Neural progenitor cell (in vitro differentiated cells): Measurements from ENCODE around the gene TAX1BP3. TPM values are rescaled to one million over a fixed set of nuclear protein-coding genes. Genes with fewer than 3 reads are reported as not detected.
A peak's percentile ranks its signal among the peaks of the same experiment; 100 is the strongest.

Experiments used
- DNase-seq: peaks from one replicate; pipeline ENCODE4 v3.0.0-alpha.2; 2016; ENCODE audit warnings: low spot score
- H2AFZ ChIP-seq: fragments of 200-600 bp; sonication (generic); replicated peaks from 2 replicates; pipeline ENCODE4 v1.6.1; 2016; ENCODE audit warnings: antibody characterized with exemption
- H3F3A ChIP-seq: fragments of 200-600 bp; sonication (generic); 2 replicates; pipeline ENCODE4 v1.6.1; 2016; ENCODE audit warnings: antibody characterized with exemption, low read depth
- H3K27ac ChIP-seq: fragments of 200-600 bp; sonication (generic); 2 replicates; pipeline ENCODE4 v1.5.1; 2016; ENCODE audit warnings: mild to moderate bottlenecking
- H3K27me3 ChIP-seq: fragments of 200-600 bp; sonication (generic); 2 replicates; pipeline ENCODE4 v1.6.1; 2016; ENCODE audit warnings: mild to moderate bottlenecking, moderate library complexity
- H3K36me3 ChIP-seq: fragments of 200-600 bp; sonication (generic); 2 replicates; pipeline ENCODE4 v1.5.1; 2016
- H3K4me1 ChIP-seq: fragments of 200-600 bp; sonication (generic); 2 replicates; pipeline ENCODE4 v1.6.1; 2016; ENCODE audit warnings: mixed run types
- H3K4me2 ChIP-seq: fragments of 200-600 bp; sonication (generic); 2 replicates; pipeline ENCODE4 v1.6.1; 2016
- H3K4me3 ChIP-seq: fragments of 200-600 bp; sonication (generic); 2 replicates; pipeline ENCODE4 v1.5.1; 2016
- H3K79me2 ChIP-seq: fragments of 200-600 bp; sonication (generic); 2 replicates; pipeline ENCODE4 v1.6.1; 2016; ENCODE audit warnings: low read depth
- H3K9ac ChIP-seq: fragments of 200-600 bp; sonication (generic); 2 replicates; pipeline ENCODE4 v1.6.1; 2016
- H3K9me3 ChIP-seq: fragments of 200-600 bp; sonication (generic); 2 replicates; pipeline ENCODE4 v1.5.1; 2016; ENCODE audit warnings: low read depth
- H4K20me1 ChIP-seq: fragments of 200-600 bp; sonication (generic); 2 replicates; pipeline ENCODE4 v1.6.1; 2016; ENCODE audit warnings: low read depth
- H3K27ac Mint-ChIP-seq: 3 replicates; pipeline ENCODE4 v1.8.0; 2021; ENCODE audit warnings: mixed read lengths
- H3K27me3 Mint-ChIP-seq: 2 replicates; pipeline ENCODE4 v1.8.0; 2022; ENCODE audit warnings: low read depth, mild to moderate bottlenecking, inconsistent platforms, moderate library complexity, mixed read lengths; ENCODE audit not compliant: insufficient read depth
- H3K36me3 Mint-ChIP-seq: 3 replicates; pipeline ENCODE4 v1.8.0; 2021; ENCODE audit warnings: mixed read lengths
- H3K4me1 Mint-ChIP-seq: 3 replicates; pipeline ENCODE4 v1.8.0; 2021; ENCODE audit warnings: mixed read lengths
- H3K4me3 Mint-ChIP-seq: 3 replicates; pipeline ENCODE4 v1.8.0; 2021; ENCODE audit warnings: mild to moderate bottlenecking, moderate library complexity, mixed read lengths
- H3K9me3 Mint-ChIP-seq: 3 replicates; pipeline ENCODE4 v1.8.0; 2020; ENCODE audit warnings: mixed read lengths
- CTCF ChIP-seq: fragments of 200-600 bp; sonication (generic); IDR thresholded peaks from 2 replicates; pipeline ENCODE4 v1.5.1; 2017; ENCODE audit warnings: antibody characterized with exemption, mild to moderate bottlenecking
- EZH2 ChIP-seq: fragments of 200-600 bp; sonication (generic); IDR thresholded peaks from 2 replicates; pipeline ENCODE4 v1.6.1; 2017; ENCODE audit warnings: antibody characterized with exemption, mild to moderate bottlenecking, moderate library complexity
- EZH2phosphoT487 ChIP-seq: fragments of 200-600 bp; sonication (generic); IDR thresholded peaks from 2 replicates; pipeline ENCODE4 v1.6.1; 2017; ENCODE audit warnings: antibody characterized with exemption
- total RNA-seq: library from RNA; depleted of rRNA; stranded (reverse); fragments of >200 nt; gene quantifications from 2 replicates; pipeline ENCODE4 v1.2.3, GENCODE V29; 2015; ENCODE audit warnings: low replicate concordance

TAX1BP3 gene
- total RNA-seq, 1 donor from 2014 or later, result 27.3 TPM

- no peaks in the 10 kb centered on the region for H4K20me1 ChIP-seq
- peaks cover 6% of the 10 kb centered on the region for H3K4me1 ChIP-seq
- no peaks in the 10 kb centered on the region for H3K27me3 ChIP-seq
- no peaks in the 10 kb centered on the region for H3K9me3 Mint-ChIP-seq
- H3K4me3 ChIP-seq, result no peak overlapping the region
- peaks cover 3% of the 10 kb centered on the region for H3F3A ChIP-seq
- no peak overlapping the region for H2AFZ ChIP-seq
- no peaks in the 10 kb centered on the region for H3K36me3 ChIP-seq
- no peak for TF ChIP-seq EZH2
- no peak for TF ChIP-seq EZH2phosphoT487
- no peak for TF ChIP-seq CTCF
- H3K79me2 ChIP-seq, result no peaks in the 10 kb centered on the region
- H3K36me3 Mint-ChIP-seq, result no peaks in the 10 kb centered on the region
- H3K27ac ChIP-seq, result no peak overlapping the region
- H3K27ac Mint-ChIP-seq, result no peak overlapping the region
- no peak overlapping the region for H3K4me3 Mint-ChIP-seq
- H3K9ac ChIP-seq, result no peak overlapping the region
- DNase-seq, result no peak
- no peaks in the 10 kb centered on the region for H3K9me3 ChIP-seq
- H3K4me2 ChIP-seq, result no peak overlapping the region
- peaks cover 10% of the 10 kb centered on the region for H3K27me3 Mint-ChIP-seq
- H3K4me1 Mint-ChIP-seq, result peaks cover 11% of the 10 kb centered on the region
Observed at GRCh38 chr17:3679531-3680126, 11.3 kb upstream of the TAX1BP3 start.

GRCh38 chr17:3678821-3679530 lies 10.6 kb upstream of the TAX1BP3 start:
- peaks cover 3% of the 10 kb centered on the region for H3F3A ChIP-seq
- H3K9me3 ChIP-seq, result no peaks in the 10 kb centered on the region
- H3K36me3 ChIP-seq, result no peaks in the 10 kb centered on the region
- Mint-ChIP-seq H3K4me3 (no peak overlapping the region), H3K27ac (no peak overlapping the region), H3K9me3 (no peaks in the 10 kb centered on the region), H3K36me3 (no peaks in the 10 kb centered on the region), H3K27me3 (peaks cover 10% of the 10 kb centered on the region), H3K4me1 (peaks cover 16% of the 10 kb centered on the region)
- peaks cover 9% of the 10 kb centered on the region for H3K4me1 ChIP-seq
- H3K9ac ChIP-seq, result no peak overlapping the region
- H3K79me2 ChIP-seq, result no peaks in the 10 kb centered on the region
- no peak for TF ChIP-seq CTCF
- no peak for TF ChIP-seq EZH2phosphoT487
- no peak for TF ChIP-seq EZH2
- no peak overlapping the region for H3K27ac ChIP-seq
- H3K27me3 ChIP-seq, result no peaks in the 10 kb centered on the region
- H3K4me2 ChIP-seq, result no peak overlapping the region
- H4K20me1 ChIP-seq, result no peaks in the 10 kb centered on the region
- no peak overlapping the region for H2AFZ ChIP-seq
- H3K4me3 ChIP-seq, result no peak overlapping the region
- no peak for DNase-seq

- Histone ChIP-seq H2AFZ (peak overlapping the region; percentile 79), H3K4me2 (no peak overlapping the region), H3K79me2 (no peaks in the 10 kb centered on the region), H3K4me3 (no peak overlapping the region), H3K4me1 (peaks cover 9% of the 10 kb centered on the region), H3K27me3 (no peaks in the 10 kb centered on the region), H4K20me1 (no peaks in the 10 kb centered on the region), H3K36me3 (no peaks in the 10 kb centered on the region), H3K9me3 (no peaks in the 10 kb centered on the region), H3K9ac (no peak overlapping the region), H3K27ac (no peak overlapping the region), H3F3A (peaks cover 3% of the 10 kb centered on the region)
- Mint-ChIP-seq H3K36me3 (no peaks in the 10 kb centered on the region), H3K4me3 (no peak overlapping the region), H3K27ac (peak overlapping the region; percentile 6), H3K27me3 (peaks cover 9% of the 10 kb centered on the region), H3K9me3 (no peaks in the 10 kb centered on the region), H3K4me1 (peaks cover 18% of the 10 kb centered on the region)
- peak; percentile 65 for DNase-seq
- TF ChIP-seq CTCF (peak; percentile 37), EZH2 (no peak), EZH2phosphoT487 (no peak)
Observed at GRCh38 chr17:3678095-3678820, 9.9 kb upstream of the TAX1BP3 start.
